Osteocyte (in vitro differentiated cells): ENCODE measurements around the gene MLX. TPM values are rescaled to one million over a fixed set of nuclear protein-coding genes. Genes with fewer than 3 reads are reported as not detected.
A peak's percentile ranks its signal among the peaks of the same experiment; 100 is the strongest.
"Not testable (repeated sequence)": the region's sequence is repeated elsewhere in the genome, so short reads cannot be mapped to it uniquely, and the experiment has no call there.

ENCODE experiments used
- DNase-seq: peaks from one replicate; pipeline ENCODE4 v3.0.0; 2021; ENCODE audit warnings: mixed read lengths; ENCODE audit not compliant: unreplicated experiment; ENCODE audit errors: extremely low spot score
- H3K27ac Mint-ChIP-seq: one replicate; pipeline ENCODE4 v1.8.0; 2021; ENCODE audit warnings: mild to moderate bottlenecking, mixed read lengths; ENCODE audit not compliant: unreplicated experiment
- H3K27me3 Mint-ChIP-seq: one replicate; pipeline ENCODE4 v1.8.0; 2021; ENCODE audit warnings: mixed read lengths; ENCODE audit not compliant: unreplicated experiment
- H3K36me3 Mint-ChIP-seq: one replicate; pipeline ENCODE4 v1.8.0; 2021; ENCODE audit warnings: mixed read lengths; ENCODE audit not compliant: unreplicated experiment
- H3K4me1 Mint-ChIP-seq: one replicate; pipeline ENCODE4 v1.8.0; 2021; ENCODE audit warnings: mixed read lengths; ENCODE audit not compliant: unreplicated experiment
- H3K4me3 Mint-ChIP-seq: one replicate; pipeline ENCODE4 v1.8.0; 2021; ENCODE audit warnings: mild to moderate bottlenecking, moderate library complexity, mixed read lengths; ENCODE audit not compliant: unreplicated experiment
- H3K9me3 Mint-ChIP-seq: one replicate; pipeline ENCODE4 v1.8.0; 2021; ENCODE audit warnings: mixed read lengths; ENCODE audit not compliant: unreplicated experiment
- total RNA-seq: library from RNA; stranded (reverse); gene quantifications from 2 replicates; pipeline ENCODE4 v1.2.1, GENCODE V29; 2021
- TF ChIP-seq, protein P1 (sequence below): fragments of 200-600 bp; sonication (generic); IDR thresholded peaks from 2 replicates; pipeline ENCODE4 v1.5.0; 2021; ENCODE audit warnings: antibody characterized with exemption, mild to moderate bottlenecking, moderate library complexity

Gene MLX
- total RNA-seq, 1 donor from 2014 or later: 34.6 TPM

DNA sequence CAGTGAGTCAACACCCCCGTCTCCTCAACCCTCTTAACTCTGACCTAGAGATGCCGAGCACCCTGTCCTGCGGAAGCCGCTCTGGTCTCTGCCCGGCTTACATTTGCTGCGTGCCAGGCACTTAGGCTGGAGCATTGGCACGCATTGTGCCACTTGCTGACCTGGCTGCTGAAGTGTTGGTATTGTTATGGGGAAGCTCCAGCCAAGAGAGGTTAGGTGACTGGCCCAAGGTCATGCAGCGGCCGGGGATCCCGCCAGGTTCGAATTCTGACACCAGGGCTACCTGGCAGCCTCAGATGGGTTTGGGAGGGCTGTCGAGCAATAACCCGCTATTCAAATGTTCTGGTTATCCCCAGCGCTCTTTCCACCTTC lies 19.2 kb upstream of the MLX start:
- Mint-ChIP-seq H3K9me3 (no peaks in the 10 kb centered on the region), H3K4me3 (no peak overlapping the region), H3K27me3 (no peaks in the 10 kb centered on the region), H3K4me1 (peaks cover 3% of the 10 kb centered on the region), H3K27ac (no peak overlapping the region), H3K36me3 (peaks cover 10% of the 10 kb centered on the region)
- DNase-seq: no peak
- TF ChIP-seq, protein P1, sequence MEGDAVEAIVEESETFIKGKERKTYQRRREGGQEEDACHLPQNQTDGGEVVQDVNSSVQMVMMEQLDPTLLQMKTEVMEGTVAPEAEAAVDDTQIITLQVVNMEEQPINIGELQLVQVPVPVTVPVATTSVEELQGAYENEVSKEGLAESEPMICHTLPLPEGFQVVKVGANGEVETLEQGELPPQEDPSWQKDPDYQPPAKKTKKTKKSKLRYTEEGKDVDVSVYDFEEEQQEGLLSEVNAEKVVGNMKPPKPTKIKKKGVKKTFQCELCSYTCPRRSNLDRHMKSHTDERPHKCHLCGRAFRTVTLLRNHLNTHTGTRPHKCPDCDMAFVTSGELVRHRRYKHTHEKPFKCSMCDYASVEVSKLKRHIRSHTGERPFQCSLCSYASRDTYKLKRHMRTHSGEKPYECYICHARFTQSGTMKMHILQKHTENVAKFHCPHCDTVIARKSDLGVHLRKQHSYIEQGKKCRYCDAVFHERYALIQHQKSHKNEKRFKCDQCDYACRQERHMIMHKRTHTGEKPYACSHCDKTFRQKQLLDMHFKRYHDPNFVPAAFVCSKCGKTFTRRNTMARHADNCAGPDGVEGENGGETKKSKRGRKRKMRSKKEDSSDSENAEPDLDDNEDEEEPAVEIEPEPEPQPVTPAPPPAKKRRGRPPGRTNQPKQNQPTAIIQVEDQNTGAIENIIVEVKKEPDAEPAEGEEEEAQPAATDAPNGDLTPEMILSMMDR: no peak

GRCh38 chr17:42548070-42548837 lies 18.6 kb upstream of the MLX start:
- TF ChIP-seq, protein P1: no peak
- Mint-ChIP-seq H3K4me3 (no peak overlapping the region), H3K36me3 (peaks cover 5% of the 10 kb centered on the region), H3K9me3 (no peaks in the 10 kb centered on the region), H3K27ac (no peak overlapping the region), H3K4me1 (peaks cover 4% of the 10 kb centered on the region), H3K27me3 (no peaks in the 10 kb centered on the region)
- no peak for DNase-seq

- Mint-ChIP-seq H3K4me1 (peaks cover 10% of the 10 kb centered on the region), H3K27me3 (no peaks in the 10 kb centered on the region), H3K4me3 (no peak overlapping the region), H3K27ac (no peak overlapping the region), H3K9me3 (no peaks in the 10 kb centered on the region), H3K36me3 (peaks cover 5% of the 10 kb centered on the region)
- no peak for DNase-seq
- TF ChIP-seq, protein P1: no peak
Measured at GRCh38 chr17:42548993-42549755, 17.7 kb upstream of the MLX start.

DNA sequence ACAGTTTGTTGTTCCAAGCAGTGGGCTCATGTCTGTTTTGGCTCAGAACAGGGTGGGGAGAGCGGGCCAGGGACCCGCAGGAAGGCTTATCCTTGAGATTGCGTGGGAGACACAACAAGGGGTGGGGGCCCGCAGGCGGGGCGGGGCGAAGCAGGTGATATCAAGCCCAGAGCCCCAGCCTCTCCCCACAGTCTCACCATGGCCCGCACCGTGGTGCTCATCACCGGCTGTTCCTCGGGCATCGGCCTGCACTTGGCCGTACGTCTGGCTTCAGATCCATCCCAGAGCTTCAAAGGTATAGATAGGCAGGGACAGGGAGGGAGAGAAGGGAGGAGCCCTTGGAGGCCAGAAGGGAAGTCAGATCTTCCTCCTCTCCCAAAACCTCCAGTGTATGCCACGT lies 14.2 kb upstream of the MLX start, which contains the start of gene HSD17B1:
HSD17B1 (plus strand) TSS at position 188 of the 400 bp plus-strand sequence; CDS start at position 199, 11 bp downstream.
- peak within 1 kb of the TSS; percentile 91 for H3K4me3 Mint-ChIP-seq
- H3K36me3 Mint-ChIP-seq, H3K27me3 Mint-ChIP-seq, DNase-seq, H3K9me3 Mint-ChIP-seq: not testable (repeated sequence)
- peak within 1 kb of the TSS; percentile 54 for H3K27ac Mint-ChIP-seq
- peaks cover 24% of the 10 kb centered on the region for H3K4me1 Mint-ChIP-seq

GRCh38 chr17:42553161-42553818 lies 13.6 kb upstream of the MLX start:
- Mint-ChIP-seq H3K4me3 (peak overlapping the region; percentile 91), H3K27ac (peak overlapping the region; percentile 54), H3K36me3 (peaks cover 4% of the 10 kb centered on the region), H3K4me1 (peaks cover 24% of the 10 kb centered on the region), H3K27me3 (no peaks in the 10 kb centered on the region), H3K9me3 (no peaks in the 10 kb centered on the region)
- DNase-seq: no peak
- TF ChIP-seq, protein P1: no peak
